ENCODE results near the gene CWC27.

DNA sequence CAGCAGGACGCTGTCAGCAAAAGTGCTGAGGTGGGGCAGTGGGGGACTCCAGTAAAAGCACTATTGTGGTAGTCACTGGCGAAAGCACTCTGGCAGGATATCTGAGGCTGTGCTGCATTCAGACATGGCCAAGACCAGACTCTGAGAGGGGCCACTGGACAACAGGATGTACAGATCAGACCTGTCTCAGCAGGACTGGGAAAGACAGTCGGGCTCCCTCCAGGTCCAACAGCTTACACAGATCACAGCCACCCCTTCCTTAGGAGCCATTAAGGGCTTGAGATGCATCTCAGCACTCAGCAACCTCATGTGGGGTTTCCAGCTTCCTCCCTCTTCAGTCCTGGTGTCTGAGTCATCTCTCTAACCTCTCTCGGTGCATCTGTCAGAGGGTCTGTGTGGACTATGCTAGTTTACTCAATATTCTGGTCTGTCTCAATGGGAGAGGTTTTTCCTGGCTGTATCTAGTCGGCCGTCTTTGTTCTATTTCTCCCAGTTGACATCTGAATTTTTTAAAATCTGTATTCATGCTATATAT lies 154.5 kb downstream of the CWC27 start:
- TF ChIP-seq, protein P1, sequence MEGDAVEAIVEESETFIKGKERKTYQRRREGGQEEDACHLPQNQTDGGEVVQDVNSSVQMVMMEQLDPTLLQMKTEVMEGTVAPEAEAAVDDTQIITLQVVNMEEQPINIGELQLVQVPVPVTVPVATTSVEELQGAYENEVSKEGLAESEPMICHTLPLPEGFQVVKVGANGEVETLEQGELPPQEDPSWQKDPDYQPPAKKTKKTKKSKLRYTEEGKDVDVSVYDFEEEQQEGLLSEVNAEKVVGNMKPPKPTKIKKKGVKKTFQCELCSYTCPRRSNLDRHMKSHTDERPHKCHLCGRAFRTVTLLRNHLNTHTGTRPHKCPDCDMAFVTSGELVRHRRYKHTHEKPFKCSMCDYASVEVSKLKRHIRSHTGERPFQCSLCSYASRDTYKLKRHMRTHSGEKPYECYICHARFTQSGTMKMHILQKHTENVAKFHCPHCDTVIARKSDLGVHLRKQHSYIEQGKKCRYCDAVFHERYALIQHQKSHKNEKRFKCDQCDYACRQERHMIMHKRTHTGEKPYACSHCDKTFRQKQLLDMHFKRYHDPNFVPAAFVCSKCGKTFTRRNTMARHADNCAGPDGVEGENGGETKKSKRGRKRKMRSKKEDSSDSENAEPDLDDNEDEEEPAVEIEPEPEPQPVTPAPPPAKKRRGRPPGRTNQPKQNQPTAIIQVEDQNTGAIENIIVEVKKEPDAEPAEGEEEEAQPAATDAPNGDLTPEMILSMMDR (IDR thresholded peaks at IDR 0.05), result no peak
- TF ChIP-seq POLR2A (IDR thresholded peaks at IDR 0.05), result no peak
